ENCODE results near the gene SLC2A1. TPM values are rescaled to one million over a fixed set of nuclear protein-coding genes. Genes with fewer than 3 reads are reported as not detected.

SLC2A1 gene
- total and polyA plus RNA-seq, 2 of the 13 experiments (the other 11 are each of a cell fraction or from before 2014, with no cell fraction given) = 125 to 423 TPM

DNA sequence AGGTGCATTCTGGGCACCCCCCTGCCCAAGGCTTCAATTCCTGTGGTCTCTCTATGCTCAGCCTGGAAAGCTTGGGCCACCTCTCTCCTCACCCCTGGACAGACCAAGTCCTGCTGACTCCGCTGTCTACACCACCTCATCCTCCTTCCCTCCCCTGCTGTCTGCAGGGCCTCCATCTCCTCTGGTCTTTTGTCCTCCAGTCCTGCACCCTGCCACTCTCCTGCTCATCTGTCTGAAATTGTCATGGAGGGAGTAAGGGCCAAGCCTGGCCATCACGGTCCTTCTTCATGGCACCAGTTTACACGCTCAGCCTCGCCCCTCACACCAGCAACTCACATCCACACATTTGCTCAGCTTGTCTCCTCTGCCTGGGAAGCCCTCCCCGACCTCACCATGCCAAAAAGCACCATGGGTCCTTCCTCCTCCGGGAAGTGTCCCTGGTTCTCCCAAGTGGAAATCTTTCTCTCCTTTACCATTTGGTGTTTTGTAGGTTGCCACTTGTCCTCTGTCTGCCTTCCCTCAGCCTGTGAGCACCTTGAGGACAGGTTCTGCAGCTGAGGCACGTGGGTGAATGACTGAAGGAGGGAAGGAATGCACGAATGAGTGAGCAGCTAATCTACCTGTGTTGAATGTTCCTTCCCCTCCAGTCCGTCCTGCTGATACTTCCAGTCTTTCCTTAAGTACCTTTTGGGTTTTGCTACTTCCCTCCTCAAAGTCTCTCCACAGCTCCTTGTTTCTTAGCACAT is 2.1 kb upstream of the SLC2A1 start (continued):
- 0 out of 2 replicates have a peak, but pooled peaks have one; percentile 25 for TF ChIP-seq BRD4 (CRISPR knock-in tag; IDR thresholded peaks at IDR 0.05)
- TF ChIP-seq ZNF749 (CRISPR knock-in tag; IDR thresholded peaks at IDR 0.05; ENCODE audit: borderline replicate concordance) = no peak
- no peak for TF ChIP-seq ZNF550 (CRISPR knock-in tag; IDR thresholded peaks at IDR 0.05; ENCODE audit: borderline replicate concordance)
- 0 out of 2 replicates have a peak, but pooled peaks have one; percentile 48 for TF ChIP-seq NFKB2 (CRISPR knock-in tag; IDR thresholded peaks at IDR 0.05; ENCODE audit: borderline replicate concordance)
- no peak for TF ChIP-seq SMC3 (IDR thresholded peaks at IDR 0.05; ENCODE audit: low read length)
- TF ChIP-seq, protein P1, sequence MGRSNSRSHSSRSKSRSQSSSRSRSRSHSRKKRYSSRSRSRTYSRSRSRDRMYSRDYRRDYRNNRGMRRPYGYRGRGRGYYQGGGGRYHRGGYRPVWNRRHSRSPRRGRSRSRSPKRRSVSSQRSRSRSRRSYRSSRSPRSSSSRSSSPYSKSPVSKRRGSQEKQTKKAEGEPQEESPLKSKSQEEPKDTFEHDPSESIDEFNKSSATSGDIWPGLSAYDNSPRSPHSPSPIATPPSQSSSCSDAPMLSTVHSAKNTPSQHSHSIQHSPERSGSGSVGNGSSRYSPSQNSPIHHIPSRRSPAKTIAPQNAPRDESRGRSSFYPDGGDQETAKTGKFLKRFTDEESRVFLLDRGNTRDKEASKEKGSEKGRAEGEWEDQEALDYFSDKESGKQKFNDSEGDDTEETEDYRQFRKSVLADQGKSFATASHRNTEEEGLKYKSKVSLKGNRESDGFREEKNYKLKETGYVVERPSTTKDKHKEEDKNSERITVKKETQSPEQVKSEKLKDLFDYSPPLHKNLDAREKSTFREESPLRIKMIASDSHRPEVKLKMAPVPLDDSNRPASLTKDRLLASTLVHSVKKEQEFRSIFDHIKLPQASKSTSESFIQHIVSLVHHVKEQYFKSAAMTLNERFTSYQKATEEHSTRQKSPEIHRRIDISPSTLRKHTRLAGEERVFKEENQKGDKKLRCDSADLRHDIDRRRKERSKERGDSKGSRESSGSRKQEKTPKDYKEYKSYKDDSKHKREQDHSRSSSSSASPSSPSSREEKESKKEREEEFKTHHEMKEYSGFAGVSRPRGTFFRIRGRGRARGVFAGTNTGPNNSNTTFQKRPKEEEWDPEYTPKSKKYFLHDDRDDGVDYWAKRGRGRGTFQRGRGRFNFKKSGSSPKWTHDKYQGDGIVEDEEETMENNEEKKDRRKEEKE (IDR thresholded peaks at IDR 0.05) = no peak
- TF ChIP-seq TBP (CRISPR knock-in tag; IDR thresholded peaks at IDR 0.05) = no peak
- no peak for TF ChIP-seq ONECUT2 (CRISPR knock-in tag; IDR thresholded peaks at IDR 0.05)
- TF ChIP-seq, protein P2, sequence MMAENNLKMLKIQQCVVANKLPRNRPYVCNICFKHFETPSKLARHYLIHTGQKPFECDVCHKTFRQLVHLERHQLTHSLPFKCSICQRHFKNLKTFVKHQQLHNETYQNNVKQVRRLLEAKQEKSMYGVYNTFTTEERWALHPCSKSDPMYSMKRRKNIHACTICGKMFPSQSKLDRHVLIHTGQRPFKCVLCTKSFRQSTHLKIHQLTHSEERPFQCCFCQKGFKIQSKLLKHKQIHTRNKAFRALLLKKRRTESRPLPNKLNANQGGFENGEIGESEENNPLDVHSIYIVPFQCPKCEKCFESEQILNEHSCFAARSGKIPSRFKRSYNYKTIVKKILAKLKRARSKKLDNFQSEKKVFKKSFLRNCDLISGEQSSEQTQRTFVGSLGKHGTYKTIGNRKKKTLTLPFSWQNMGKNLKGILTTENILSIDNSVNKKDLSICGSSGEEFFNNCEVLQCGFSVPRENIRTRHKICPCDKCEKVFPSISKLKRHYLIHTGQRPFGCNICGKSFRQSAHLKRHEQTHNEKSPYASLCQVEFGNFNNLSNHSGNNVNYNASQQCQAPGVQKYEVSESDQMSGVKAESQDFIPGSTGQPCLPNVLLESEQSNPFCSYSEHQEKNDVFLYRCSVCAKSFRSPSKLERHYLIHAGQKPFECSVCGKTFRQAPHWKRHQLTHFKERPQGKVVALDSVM (CRISPR knock-in tag; IDR thresholded peaks at IDR 0.05) = 0 out of 2 replicates have a peak, but pooled peaks have one; percentile 2
- TF ChIP-seq IRF2 (CRISPR knock-in tag; IDR thresholded peaks at IDR 0.05) = 0 out of 2 replicates have a peak, but pooled peaks have one; percentile 22
- TF ChIP-seq ZNF24 (IDR thresholded peaks at IDR 0.05) = 0 out of 2 replicates have a peak, but pooled peaks have one; percentile 42
- TF ChIP-seq, protein P3, sequence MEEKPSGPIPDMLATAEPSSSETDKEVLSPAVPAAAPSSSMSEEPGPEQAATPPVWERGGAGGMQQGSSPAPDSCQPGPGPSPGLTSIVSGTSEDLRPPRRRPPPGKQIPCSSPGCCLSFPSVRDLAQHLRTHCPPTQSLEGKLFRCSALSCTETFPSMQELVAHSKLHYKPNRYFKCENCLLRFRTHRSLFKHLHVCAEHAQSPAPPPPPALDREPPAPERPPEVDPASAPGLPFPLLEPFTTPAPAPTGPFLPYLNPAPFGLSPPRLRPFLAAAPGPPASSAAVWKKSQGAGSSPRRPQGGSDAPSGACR (CRISPR knock-in tag; IDR thresholded peaks at IDR 0.05) = no peak
- TF ChIP-seq, protein P4, sequence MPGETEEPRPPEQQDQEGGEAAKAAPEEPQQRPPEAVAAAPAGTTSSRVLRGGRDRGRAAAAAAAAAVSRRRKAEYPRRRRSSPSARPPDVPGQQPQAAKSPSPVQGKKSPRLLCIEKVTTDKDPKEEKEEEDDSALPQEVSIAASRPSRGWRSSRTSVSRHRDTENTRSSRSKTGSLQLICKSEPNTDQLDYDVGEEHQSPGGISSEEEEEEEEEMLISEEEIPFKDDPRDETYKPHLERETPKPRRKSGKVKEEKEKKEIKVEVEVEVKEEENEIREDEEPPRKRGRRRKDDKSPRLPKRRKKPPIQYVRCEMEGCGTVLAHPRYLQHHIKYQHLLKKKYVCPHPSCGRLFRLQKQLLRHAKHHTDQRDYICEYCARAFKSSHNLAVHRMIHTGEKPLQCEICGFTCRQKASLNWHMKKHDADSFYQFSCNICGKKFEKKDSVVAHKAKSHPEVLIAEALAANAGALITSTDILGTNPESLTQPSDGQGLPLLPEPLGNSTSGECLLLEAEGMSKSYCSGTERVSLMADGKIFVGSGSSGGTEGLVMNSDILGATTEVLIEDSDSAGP (CRISPR knock-in tag; IDR thresholded peaks at IDR 0.05; ENCODE audit: borderline replicate concordance) = 0 out of 2 replicates have a peak, but pooled peaks have one; percentile 15
- TF ChIP-seq ERF (CRISPR knock-in tag; IDR thresholded peaks at IDR 0.05) = no peak
